SHP77 treated with DMSO at 0.1 percent for 48 hours (cell line): ENCODE measurements around the gene C20orf96.
"Not testable (repeated sequence)": the region's sequence is repeated elsewhere in the genome, so short reads cannot be mapped to it uniquely, and the experiment has no call there.

Source experiments
- DNase-seq: peaks from one replicate; lab custom pipeline; 2025; lab: John Stamatoyannopoulos, UW

Gene C20orf96

GRCh38 chr20:237489-237888 lies 53.1 kb downstream of the C20orf96 start:
- DNase-seq, result no peak

- no peak for DNase-seq
These were observed 54.7 kb downstream of the C20orf96 start for GRCh38 chr20:235891-236290.

GRCh38 chr20:227439-228105 lies 63.0 kb downstream of the C20orf96 start:
- no peak for DNase-seq

GRCh38 chr20:226958-227357 lies 63.6 kb downstream of the C20orf96 start, which contains the start of gene DEFB129:
Gene DEFB129, plus strand, starts transcription at chr20:227258. Its CDS starts 31 bp downstream, at chr20:227289.
- no peak for DNase-seq

GRCh38 chr20:225879-226278 lies 64.7 kb downstream of the C20orf96 start:
- not testable (repeated sequence) for DNase-seq

- DNase-seq, result no peak
These were observed 69.2 kb downstream of the C20orf96 start for GRCh38 chr20:221258-221830.
